ENCODE measurements around the gene PKLR.

GRCh38 chr1:155279268-155279667, 22.0 kb downstream of the PKLR start:
- TF ChIP-seq POLR2A (IDR thresholded peaks at IDR 0.05; ENCODE audit: low read depth, low read length), result no peak
- no peak for TF ChIP-seq POLR2AphosphoS5 (IDR thresholded peaks at IDR 0.05; ENCODE audit: low read depth, low read length)
